GM19467 (cell line): ENCODE results near the gene LTF.
"Not testable (repeated sequence)": the region's sequence is repeated elsewhere in the genome, so short reads cannot be mapped to it uniquely, and the experiment has no call there.

Experiments used
- ATAC-seq: cut with Tn5 transposase; IDR thresholded peaks from one replicate; pipeline ENCODE4 v1.9.1; 2021; ENCODE audit warnings: mild to moderate bottlenecking, moderate library complexity; ENCODE audit not compliant: unreplicated experiment

The LTF gene

DNA sequence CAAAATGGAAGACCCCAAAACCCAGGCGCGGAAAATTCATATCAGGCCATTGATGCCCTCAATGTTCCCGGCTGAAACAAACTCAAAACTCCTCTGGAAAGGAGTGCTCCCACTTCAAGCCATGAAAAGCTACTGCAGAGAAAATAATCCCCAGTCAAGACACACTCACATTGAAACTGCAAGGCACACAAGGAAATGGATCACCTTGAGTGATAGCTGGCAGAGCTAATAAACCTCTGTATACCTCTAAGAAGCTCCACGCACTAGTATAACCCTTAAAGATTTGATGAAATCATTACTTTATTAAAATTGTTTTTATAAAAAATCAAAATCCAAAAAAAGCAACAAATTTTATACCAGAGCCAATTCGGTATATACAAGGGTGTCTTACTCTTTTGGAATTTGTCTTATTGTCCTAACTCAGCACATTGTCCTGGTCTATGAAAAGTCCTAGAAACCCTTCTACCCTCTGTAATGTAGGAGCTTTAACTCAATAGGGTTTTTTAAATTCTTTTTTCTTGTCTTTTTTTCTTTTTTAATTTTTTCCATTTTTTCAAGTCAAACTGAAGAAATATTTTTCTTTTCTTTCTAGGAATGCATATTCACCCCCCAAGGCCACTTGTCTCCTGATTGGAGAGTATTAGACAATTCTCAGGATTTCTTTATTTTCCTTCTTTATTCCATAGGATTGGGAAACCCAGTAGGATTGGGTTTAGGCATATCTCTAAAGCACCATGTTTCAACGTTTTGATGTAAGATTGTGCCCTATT is 66.3 kb downstream of the LTF start:
- no peak for ATAC-seq

DNA sequence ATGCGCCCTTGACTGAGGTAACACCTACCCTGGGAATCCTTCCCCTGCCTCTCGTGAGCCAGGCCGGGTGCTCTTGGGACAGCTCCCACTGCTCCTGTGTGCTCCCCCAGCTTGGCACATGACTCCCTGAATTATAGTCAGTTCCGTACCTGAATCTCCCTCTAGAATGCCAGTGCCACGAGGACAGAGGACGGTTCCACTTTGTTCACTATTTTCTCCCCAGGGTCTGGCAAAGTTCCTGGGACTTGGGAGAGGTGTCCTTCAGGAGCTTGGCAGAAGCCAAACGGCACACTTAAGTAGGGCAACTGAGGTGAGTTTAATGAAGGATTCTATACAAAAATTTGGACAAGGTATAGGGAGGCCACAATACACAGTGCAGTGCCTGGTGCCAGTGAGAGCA is 67.6 kb downstream of the LTF start:
- no peak for ATAC-seq

DNA sequence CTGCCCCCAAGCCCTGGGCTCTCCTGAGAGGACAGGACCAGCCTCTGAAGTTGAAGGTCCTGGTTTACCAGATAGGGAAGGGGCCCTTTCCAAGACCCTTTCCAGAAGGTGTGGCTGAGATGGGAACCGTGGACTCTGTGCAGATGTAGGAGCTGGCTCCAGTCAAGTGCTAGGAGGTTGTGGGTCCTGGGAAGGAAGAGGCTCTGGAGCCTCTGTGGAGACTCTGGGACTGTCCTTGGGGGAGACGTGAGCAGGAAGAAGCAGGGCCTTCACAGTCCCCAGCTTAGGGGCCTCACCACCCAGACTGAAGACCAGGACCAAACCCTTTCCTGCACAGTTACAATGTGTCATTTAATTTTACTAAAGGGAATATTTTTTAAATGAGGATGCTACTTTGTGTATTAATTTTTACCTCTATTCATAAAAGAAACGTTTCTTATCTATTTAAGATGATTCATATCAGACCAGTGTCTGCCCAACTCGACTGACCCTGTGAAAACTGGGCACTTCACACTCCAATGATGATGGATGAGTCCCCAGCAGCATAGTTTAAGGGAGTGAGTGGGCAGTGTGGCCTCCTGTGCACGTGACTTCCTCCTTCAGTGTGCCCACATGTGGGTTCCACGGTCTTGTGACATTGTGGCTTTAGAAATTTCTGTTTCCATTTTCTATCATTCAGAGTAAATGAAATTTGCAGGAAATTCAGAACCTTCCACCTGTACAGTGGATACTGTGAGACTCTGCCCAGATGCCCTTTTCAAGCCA is 68.8 kb downstream of the LTF start:
- no peak for ATAC-seq

DNA sequence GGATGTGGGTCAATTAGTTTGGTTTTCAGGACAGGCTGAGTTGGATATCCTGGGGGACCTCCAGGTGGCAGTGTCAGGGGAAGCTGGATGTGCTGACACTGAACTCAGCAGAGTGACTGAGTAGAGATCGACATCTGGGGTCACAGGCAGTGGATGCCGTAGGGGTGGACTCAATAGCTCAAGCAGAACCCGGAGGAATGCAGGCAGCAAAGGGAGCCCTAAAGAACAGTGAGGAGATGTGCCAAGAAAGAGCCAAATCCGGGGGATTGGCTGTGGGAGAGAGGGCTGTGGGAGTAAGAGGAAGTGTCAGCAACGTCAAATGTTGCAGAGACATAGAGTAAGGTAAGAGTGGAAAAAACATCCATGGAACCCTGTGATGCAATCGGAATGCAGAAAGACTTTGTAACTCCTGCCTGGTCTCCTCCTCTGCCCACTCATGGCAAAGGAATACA is 69.5 kb downstream of the LTF start:
- ATAC-seq, result no peak

DNA sequence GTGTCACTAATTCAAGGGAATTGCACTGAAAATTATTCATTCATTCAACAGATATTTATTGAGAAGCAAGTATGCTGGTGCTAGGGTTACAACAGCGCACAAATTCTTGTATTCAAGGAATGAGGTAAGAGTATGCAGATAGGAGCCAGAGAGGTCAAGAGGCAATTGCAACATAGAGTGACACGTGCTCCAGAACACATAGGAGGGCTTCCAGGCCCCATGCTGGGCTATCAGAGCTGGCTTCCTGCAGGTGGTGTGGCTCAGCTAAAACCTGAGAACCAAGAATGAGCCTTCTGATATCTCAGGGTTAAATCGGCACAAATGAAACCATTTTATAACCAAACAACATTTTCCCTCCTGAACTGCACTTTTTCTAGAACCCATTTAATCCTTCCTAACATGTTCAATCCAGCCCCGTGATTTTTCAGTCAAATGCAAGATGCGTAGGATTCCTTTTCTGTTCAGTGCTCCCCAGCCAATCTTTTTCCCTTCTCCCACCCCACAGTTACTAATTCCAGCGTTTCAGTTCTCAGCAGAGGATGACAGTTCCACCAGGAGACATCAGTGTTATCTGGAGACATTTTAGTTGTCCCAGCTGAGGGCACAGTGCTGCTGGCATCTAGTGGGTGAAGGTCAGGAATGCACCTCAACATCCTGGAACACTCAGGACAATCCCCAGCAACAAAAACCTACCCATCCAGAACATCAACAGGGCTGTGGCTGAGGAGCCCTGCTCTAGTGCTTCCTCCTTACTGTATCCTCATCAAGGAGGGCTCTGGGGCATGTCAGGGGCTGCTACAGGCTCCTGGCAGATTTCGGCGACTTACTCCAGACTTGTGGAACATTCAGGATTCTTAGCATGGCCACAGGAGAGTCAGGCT is 70.9 kb downstream of the LTF start:
- ATAC-seq, result no peak

DNA sequence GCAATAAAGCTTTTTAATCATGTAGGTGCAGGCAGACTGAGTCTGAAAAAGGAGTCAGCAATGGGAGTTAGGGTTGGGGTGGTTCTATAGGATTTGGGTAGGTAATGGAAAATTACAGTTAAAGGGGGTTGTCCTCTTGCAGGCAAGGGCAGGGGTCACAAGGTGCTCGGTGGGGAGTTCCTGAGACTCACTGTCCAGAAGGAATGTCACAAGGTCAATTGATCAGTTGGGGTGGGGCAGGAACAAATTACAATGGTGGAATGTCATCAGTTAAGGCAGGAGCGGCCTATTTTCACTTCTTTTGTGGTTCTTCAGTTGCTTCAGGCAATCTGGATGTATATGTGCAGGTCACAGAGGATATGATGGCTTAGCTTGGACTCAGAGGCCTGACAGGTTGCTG is 71.7 kb downstream of the LTF start:
- no peak for ATAC-seq

DNA sequence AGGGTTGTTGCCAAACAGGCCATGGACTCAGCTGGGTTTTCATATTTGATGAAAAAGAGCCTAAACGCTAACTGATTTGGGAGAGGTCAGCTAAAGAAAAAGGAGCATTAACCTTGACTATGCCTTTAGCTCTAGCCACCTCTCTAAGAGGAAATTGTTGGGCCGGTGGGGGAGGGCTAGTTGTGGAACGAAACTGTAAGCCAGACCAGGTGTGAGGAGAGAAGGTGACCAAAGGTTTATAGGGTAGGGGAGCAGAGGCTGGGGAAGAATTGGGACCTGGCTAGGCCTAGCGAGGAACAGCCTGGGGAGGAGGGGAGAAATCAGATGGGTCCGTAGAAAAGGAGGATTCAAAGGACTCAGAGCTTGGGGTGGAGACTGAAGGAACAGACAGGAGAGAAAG is 73.2 kb downstream of the LTF start:
- ATAC-seq, result not testable (repeated sequence)

DNA sequence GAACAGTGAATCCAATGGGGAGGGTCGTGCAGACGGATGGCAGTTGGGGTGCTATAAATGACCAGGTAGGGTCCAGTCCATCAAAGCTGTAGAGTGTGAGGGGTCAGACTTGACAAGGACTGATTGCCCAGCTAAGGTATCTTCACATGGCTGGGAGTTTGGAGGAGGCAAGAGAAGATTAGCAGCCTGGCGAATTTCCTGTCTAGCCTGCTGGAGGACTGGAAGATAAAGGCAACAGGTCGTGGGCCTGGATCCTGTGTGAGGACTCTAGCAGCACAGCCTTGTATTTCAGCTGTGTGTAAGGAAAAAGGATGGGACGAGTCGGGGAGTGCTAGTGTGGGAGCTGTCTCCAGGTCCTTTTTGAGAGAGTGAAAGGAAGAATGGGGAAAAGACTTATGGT is 75.4 kb downstream of the LTF start:
- ATAC-seq, result no peak

DNA sequence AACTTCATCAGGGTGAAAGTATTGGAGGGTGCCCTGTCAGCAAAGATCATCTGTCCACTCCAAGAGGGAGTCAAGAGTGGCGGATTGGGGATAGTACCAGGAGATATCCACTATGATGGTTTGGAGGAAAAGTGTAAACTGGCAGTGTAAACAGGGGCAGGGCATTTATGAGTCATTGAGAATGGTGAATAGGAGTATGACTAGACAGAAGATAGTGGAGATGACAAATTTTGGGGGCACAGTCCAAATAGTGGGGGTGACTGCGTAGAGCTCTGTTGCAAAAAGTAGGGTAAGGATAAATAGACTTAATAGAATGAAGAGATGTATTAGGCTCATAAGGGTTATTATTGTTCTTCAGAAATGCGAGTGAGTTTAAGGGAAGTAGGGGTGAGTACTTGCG is 75.9 kb downstream of the LTF start:
- ATAC-seq, result not testable (repeated sequence)

DNA sequence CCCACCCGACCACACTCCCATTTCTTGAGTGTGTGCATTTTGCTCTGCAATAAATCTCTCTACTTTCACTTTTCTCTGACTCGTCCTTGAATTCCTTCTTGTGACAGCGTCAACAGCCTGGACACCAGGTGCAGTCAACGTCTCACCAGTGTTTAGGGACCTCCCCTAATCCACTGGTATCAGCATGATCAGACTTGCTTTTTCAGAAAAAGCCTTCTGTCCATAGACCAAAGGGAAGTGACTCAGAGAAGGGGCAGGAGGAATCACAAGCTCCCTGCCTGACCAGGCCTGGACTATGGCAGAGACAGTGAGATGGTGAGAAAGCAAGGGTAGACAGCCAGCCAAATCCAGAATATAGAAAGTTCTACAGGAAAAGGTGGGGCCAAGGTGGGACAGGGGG is 78.5 kb downstream of the LTF start:
- no peak for ATAC-seq
